Stimulated activated CD8-positive, alpha-beta memory T cell treated with anti-CD3 and anti-CD28 coated beads, Interleukin-15, amount 100 ng/mL, for 4 hours (primary cell): ENCODE data around the gene B4GALT6.

ENCODE experiments used
- DNase-seq, 2 donors: peaks; one replicate each; pipeline ENCODE4 v3.0.0-alpha.2; 2020; ENCODE audit warnings: low read depth in 2 of 2

Gene B4GALT6

DNA sequence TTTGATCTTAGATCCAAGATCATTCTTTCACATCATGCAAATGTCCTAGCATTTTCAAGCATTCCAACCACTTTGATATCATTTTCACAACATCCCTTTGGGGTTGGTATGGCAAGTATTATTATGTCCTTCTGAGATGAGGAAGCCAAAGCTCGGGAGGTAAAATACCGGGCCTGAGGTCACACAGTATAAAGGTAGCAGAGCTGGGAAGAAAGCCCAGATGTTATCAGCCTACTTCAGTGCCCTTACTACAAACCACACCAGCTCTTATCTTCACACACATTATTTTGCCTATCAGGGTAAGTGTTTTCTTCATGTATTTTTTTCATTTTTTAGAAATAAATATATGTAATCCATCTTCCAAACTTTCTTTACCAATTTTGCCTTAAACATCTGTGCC, 4.2 kb upstream of the B4GALT6 start:
- no peak for DNase-seq

DNA sequence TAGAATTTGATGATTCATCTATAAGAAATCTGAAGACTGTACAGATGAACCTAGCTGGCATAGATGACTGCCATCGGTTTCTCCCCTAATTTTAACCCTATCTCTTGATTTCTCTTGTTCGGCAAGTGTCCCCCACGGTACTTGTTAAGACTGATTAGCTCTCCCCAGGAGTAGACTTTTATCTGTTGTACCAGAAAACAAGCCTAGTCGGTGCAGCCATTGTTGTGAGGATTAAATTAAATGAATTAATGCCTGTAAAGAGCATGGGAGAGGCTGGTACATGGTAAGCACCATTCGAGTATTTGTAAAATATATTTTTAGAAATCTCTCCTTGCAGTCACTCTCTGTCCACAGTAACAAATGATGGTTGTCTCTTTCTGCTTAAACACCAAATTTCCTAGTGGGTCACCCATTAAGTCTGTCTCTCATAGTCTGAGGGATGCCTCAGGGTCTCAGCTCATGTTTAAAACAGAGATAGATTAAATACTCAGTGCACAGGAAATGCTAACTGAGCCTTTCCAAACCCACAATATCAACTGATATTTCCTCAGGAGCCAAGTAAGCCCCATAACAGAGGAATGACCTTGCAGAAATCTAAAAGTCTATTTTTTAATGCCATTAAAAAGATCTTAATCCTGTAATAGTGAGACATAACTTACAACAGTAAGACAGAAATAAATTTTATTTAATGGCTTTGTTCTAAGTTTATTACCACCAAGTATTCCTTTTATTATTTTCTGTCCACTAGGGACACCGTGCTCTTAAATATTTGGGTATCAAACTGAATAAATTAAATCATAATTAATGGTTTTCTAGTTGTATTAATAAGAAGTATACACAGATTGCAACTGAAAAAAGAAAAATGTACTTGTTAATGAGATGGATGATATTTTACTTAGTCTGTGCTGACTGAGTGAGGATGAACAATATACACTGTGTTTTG, 2.9 kb upstream of the B4GALT6 start:
- DNase-seq = no peak

DNA sequence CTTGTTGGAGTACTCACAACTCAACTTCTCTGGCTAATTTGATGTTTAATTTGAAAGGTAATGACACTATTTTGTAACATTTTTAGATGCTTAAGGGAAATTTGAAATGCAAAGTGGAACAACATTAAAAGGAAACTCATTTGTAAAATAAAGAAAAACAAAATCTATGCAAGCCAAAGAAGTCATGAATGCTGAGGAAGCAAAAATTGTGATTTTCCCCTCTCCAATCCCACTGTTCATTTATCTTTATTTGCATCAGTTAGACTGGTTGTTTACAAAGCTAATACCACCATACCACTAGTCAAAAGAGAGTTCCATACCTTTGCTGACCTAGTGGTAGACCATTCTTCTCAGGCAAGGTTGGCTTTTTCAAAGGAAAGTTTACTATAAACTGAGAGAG, 2.2 kb upstream of the B4GALT6 start:
- no peak for DNase-seq

DNA sequence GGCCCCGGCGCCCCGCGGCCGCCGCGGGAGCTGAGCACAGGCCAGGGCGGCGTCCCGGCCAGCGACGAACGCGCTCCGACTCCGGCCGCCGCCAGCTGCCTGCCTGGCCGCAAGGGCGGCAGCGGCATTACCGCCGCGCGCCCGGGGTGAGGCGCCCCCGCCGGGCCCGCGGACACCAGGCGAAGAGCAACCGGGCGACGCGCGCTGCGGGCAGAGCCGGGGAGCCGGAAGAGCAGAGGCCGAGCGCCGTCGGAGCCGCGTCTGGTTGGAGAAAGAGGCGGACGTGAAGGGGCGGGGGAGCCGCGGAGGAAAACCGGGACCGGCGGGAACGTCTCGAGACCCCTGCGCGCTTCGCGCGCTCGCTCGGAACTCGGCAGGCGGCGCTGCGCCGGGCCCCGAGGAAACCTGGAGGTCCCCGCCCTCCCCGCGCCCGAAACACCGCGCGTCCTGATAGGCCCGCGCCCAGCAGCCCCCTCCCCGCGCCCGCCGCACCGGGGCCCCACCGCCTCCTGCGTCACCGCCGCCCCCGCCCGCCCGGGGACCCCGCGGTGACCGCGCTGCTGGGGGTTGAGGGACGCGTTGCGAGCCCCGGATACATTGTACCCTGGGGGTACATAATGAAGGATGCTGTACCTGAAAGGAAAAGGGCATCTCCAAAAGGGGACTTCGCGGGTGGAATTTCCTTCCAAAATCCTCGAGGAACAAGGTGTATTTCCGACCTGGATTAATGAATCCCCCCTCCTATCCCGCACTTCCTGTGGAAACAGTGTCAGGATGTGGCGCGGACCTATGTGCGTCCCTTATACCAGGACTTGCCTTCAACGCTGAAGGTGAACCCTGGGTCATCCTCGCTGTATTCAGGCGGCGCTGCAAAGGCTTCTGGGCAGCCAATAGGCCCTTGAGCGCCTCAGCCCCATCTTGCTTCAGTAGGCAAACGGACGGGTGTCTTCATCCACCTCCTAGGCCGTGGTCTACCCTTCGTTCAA, 1.0 kb upstream of the B4GALT6 start:
- DNase-seq = peak in 1 of 2 donors; percentile 18

DNA sequence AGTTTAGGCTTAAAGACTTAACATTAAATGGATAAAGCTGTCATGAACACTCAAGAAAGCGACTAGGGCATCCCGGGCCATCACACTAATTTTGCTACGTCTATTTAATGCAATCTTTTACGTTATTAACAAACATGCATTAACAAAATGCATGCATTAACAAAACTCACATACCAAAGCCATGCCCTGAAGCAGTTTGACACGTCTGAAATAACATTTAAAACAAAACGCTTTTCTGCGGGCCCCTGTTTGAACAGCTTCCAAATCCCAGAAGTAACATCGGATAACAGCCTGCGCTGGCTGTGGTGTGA, 458 bp downstream of the B4GALT6 start:
- no peak for DNase-seq

DNA sequence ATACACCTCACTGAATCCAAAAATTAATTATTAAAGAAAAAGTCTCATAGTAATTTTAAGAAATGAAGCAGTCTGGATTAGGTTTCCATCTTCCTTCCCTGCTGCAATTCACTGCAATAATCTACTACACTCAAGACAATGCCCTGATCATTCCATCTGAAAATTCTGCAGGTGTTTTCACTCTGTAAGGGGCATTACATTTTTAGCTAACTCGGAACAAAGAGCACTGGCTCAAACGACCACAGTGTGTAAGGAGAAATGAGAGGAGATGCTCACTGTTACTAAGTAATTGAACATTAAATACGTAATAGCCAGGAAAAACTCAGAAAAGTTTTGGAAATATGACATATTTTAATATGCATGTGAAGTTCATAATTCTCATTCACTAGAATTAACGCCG, 1.3 kb downstream of the B4GALT6 start:
- DNase-seq = no peak

DNA sequence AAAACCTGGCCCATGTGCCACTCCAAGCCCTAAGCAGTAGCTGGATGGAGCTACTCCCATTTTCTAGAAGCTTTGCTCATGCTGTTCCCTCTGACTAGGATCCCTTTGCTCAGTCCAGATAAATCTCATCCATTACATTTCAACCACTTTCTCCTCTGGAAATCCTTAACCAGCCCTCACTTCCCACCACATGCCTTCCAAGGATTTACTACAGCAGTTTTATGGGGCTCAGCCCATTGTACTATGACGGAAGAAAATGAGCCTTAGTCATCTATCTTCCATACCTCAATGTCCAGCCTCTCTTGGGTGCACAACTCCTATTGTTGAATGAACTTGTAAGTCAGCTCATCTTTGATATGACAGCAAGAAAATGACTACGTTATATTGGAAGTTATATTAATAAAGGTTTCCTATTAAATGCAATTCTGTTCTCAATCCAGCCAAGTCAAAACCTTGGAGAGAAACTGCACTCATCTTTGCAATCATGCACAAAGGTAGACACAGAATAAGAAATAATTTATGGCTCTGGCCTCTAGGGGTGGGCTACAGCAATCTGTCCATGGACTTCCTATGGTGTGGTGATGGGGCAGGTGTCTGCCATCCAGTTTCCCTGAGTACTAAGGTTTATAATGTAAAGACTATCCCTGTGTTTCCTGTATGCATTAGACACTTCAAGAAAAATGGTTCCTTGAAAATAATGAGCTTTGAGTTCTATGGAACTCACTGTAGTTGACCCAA, 3.4 kb downstream of the B4GALT6 start:
- DNase-seq = no peak

DNA sequence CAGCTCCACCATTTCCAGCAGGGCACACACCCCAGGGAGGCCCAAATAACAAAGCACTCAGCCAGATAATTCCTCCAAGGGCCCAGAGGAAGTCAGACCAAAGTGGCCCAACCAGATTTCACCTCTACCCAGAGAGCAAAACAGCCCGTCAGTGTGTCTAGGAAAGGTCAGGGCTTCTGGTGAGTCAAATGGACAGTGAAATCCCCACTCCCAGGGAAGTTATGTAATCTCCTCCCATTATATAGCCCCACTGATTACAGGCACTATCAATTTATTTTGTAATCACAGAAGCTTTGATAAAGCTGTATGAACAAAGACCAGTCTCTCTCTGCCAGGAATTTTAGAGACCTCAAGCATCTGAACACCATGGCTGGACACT, 4.0 kb downstream of the B4GALT6 start:
- no peak for DNase-seq

DNA sequence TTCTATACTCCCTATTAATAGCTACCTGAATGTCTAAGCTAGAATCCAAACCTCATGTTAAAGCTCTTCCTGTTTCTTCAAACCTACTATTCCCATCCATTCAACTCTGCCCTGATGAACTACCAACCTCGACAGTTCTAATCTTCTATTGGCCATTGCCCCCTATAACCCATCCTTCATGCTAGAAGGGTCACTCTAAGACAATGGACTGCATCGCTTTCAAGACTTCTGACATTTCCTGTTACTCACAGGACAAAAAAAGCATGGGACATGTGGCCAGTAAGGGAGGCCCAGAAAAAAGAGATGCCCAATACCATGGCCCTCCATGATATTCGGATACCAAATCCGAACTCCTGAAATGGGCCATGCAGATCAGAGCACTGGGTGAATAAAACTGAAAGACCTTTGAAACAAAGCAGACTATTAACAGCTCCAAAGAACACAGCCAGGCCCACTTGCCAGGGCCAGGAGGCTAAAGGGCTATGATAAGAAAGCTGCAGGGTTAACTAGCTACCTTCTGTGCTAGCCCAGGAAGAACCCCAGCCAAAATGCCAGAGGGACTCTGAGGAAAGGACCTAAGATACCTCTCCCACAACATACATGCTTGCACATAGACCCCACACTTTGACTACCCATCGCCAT, 4.5 kb downstream of the B4GALT6 start:
- DNase-seq = no peak

DNA sequence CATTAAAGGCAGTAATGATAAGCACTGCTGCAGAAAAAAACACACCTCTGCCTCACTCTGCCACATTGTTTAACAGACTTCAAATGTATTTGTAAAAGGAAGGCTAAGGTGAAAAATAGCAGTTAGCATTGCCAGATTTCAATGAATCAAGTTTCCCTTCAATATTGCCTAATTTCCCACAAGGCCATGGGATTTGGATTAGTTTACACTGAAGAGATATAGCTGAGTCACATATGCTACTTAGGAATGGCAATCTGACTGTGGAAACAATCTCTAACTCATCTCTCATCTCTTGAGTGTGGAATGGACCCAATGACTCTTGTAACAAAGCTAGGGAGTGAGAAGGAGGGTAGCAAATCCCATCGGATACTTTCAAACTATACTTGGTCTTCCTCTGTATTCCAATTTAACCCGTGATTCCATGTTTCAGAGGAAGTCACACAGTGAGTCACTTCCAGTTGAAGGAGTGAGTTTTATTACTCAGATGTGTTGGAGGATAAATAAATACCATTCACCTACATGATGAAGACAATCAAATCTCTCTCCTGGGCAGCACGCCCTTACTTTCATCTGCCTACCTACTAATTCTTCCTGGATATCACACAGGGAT, 5.1 kb downstream of the B4GALT6 start:
- DNase-seq = no peak

DNA sequence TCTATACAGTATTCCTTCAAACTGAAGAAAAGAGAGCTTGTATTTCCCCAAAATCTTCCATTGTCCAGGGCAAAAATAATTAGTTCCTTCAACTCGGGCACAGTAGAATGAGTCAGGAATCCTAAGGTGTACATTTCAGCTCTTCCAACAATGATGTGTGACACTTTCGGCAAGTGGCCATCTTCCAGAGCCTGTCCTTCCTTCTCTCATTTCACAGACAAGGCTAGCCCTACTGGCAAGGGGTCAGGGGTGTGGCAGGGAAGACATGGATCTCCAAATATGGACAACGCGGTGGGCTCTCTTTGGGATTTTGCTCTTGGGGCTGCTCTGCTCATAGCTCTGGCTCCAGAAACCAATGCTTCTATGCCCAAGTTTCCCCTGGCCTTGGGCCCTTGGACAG, 6.0 kb downstream of the B4GALT6 start:
- DNase-seq = no peak

DNA sequence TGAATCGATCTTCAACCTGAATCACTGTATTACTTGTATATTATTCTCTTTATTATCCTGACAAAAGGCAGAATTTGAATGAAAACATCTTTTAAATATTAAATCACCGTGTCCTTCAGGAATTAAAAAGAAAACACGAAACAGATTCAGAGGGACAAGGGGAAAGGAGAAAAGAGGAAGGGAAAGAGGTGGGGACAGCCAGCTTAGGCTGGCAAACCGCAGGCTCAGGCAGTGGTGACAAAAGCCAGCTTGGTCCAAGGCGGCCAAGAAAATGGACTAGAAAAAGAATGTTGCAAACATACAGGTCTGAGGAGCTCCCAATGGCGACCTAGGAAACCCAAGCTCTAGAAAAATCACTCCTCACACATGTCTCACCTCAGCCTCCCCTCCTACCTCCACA, 6.8 kb downstream of the B4GALT6 start:
- no peak for DNase-seq

DNA sequence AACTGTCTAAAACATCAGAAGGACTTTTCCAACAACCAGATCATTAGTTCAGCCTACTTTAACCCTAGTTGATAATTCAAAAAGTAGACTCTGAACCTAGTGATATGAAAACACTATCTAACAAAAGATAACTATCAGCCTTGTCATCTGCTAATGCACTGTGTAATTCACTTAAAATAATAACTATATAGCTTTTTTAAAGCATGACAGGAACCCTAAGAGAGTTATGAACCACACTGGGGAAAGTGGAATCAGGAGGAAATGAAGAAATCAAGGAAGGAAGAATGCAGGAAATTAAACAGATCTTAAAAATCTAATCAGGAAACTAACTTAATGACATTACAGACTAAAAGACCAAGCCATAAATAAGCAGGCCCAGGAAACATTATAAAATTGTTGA, 9.0 kb downstream of the B4GALT6 start:
- DNase-seq = no peak

DNA sequence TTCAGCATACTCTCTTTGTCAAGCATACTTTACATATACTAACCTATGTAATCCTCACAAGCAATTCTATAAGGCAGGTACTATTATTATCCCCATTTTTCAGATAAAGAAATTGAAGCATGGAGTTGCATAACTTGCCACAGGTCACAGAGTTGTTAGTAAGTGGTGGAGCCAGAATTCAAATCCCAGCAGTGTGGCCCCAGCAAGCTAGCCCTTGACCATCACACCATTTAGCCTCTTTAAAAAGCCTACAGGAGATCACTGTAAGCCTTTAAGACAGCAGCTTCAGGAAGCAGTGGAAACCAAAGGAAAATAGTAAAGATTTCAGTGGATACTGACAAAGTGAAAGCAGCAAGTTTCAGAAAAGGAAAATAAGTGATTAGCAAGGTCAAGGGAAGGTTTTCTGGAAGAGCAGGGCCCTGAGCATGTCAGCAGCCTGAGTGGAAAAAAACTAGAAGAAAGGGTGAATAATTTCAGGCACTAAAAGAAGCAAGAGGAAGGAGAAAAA, 11.7 kb downstream of the B4GALT6 start:
- DNase-seq = no peak

DNA sequence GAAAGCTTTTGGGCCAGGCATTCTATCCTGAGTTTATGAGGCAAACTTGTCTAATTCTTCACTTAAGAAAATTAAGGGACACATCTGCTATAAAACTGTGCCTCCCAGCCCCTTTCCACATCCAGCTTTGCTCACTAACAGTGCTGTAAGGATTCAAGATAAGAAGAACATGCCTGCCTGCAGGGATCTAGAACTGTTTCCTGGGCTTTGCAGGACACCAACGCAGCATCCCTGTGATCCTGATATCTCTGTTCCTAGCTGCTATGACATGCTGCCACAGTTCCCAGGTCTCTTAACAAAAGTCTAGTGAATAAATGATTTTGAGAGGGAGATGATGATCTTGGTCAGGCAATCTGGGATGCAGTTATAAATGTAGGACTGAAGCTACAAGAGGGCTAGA, 12.4 kb downstream of the B4GALT6 start:
- DNase-seq = no peak

DNA sequence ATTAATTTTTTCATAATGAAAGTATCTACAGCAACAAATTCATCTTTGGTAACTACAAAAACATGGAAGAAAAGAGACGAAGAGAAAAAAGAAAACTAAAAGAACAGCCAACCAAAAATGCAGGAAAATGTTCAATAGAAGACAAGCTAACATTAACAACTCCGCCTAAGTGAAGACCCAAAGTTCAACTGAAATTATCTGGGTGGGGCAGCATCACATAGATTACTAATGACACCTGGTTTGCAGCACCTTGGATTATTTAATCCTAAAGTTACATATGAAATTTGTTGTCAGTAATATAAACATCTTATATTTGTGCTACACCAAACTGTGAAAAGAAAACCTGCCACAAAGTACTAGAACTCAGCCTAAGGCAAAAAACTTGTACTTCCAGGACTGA, 14.8 kb downstream of the B4GALT6 start:
- DNase-seq = no peak

DNA sequence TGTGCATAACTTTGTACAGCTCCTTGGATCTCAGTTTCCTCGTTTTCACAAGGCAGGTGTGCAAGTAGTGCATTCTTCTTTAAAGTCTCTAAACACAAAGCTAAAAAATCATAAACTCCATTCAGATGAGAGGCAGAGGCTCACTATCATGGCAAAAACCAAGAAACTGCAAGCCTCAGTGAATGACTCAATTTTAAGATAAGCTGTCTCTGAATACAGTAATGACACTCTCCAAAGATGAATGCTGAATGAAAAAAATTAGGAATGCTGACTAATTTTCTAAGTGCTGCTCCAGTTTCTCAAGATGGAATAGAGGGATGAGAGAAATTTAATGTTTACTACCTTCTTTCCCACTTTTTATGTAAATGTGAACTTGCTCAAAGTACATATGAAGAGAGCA, 17.2 kb downstream of the B4GALT6 start:
- no peak for DNase-seq

DNA sequence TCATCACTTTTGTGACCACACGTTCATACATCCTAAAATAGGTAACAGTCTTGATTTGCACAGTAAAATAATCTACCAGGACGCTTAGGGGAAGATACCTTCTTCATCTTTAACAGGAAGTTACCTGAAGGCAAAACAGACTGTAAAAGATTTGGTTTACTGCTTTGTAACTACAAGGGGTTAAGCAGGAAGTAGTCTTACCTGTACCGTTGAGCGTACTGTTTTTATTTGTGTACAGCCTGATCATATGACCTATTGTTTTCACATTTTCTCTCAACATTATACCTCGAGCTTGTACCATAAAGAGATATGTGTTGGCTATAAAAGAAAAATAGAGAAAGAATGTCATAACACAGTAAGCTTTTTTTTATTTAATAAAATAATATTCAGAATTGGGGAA, 18.3 kb downstream of the B4GALT6 start:
- DNase-seq = no peak

DNA sequence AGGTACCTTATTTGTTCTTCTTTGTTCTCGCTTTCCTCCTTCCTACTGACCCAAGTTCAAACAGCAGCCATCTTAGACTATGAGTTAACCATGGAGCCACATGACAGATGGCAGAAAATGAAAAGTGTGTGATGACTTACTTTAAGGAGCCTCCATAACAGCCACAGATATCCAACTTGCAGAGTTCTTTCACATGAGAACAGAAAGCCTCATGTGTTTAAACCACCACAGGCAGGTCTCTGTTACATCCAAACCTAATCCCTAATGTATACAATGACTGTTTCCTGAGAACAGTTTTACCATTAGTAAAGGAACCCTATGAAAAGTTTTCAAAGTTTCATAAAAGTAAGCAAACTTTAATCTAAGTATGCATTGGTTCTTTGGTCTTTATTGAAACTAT, 20.3 kb downstream of the B4GALT6 start:
- DNase-seq = no peak

DNA sequence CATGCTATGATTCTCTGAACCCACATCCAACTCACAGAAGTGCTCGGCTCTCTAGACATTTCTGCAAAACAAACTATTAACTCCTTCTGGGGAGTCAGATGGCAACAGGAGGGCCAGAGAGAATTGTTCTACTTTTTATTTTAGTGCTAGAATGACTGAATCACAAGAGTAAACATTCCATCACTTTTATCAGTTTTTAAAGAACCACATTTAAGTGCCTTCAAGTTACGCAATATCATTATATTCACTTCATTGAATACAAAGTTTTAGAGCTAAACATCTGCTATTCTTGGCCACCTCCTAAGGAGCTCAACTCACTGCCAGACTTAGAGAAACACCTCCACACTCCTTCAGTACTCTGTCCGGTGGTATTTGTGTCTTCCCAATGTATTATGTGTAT, 22.4 kb downstream of the B4GALT6 start:
- no peak for DNase-seq

DNA sequence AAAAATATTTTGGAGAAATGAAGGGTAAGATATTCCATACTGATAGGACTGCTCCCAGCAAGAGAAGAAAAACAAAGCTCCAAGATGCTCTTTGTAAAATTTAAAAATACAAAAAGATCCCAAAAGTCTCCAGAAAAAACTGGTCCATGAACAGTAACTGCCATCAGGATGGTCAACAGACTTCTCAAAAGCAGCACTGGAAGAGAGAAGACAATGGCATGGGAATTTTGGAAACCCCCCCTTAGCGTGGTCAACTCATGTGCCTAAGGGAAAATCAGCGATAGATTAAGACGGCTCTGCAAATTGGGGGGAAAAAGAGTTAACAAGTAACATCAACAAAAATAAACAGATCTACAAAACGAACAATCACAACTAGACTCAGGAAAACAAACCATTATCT, 23.6 kb downstream of the B4GALT6 start:
- DNase-seq = no peak
